Stomach (tissue), 4 donors: Measurements from ENCODE around the gene STXBP3.

ENCODE experiments used
- CTCF ChIP-seq, 7 experiments: fragments of 450-650 bp in 4 of 7; fragments of 200-600 bp in 3 of 7; sonication (generic) in 3 of 7; IDR thresholded peaks; one replicate each; pipeline ENCODE4 v1.5.1; 2016 to 2019; ENCODE audit warnings: antibody characterized with exemption in 7 of 7, control low read depth in 2 of 7, mild to moderate bottlenecking in 1 of 7
- EP300 ChIP-seq: sonication (generic); formaldehyde crosslinking; IDR thresholded peaks from one replicate; pipeline ENCODE4 v1.6.1; 2017; ENCODE audit warnings: antibody characterized with exemption
- POLR2A ChIP-seq, 4 donors: fragments of 450-650 bp; IDR thresholded peaks; one replicate each; pipeline ENCODE4 v1.6.1; 2016; ENCODE audit warnings: antibody characterized with exemption in 4 of 4, control low read depth in 2 of 4, mild to moderate bottlenecking in 1 of 4, moderate library complexity in 1 of 4
- POLR2AphosphoS5 ChIP-seq, 3 donors: sonication (generic); formaldehyde crosslinking; IDR thresholded peaks; one replicate each; pipeline ENCODE4 v1.6.1; 2016; ENCODE audit warnings: antibody characterized with exemption in 3 of 3

GRCh38 chr1:108843390-108844137, 97.1 kb downstream of the STXBP3 start:
- TF ChIP-seq CTCF (IDR thresholded peaks at IDR 0.05), result no peak
- no peak for TF ChIP-seq POLR2A (IDR thresholded peaks at IDR 0.05)
- TF ChIP-seq EP300, result no peak
- TF ChIP-seq POLR2AphosphoS5 (IDR thresholded peaks at IDR 0.05), result no peak
